ENCODE results near the gene DHX8.

Gene DHX8

DNA sequence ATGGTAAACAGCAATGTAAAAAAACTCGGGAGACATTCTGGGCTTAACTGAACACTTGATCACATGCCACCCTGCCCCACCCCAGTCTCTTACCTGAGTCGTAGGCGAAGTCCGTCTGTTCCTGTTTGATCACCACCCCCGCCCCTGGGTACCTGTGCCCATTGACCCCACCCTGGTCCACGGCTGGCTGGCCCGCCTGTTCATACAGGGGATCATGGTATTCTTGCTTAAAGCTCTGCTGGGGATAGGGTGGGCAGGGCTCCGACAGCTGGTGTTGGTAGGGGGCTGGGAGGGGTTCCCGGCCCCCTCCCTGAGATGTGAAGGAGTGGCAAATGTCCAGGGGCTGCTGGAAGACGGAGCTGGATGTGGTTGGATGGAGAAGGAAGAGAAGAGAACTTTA lies 48.8 kb downstream of the DHX8 start:
- no peak overlapping the region for H3K27ac ChIP-seq (ENCODE audit: low read depth, low read length)

DNA sequence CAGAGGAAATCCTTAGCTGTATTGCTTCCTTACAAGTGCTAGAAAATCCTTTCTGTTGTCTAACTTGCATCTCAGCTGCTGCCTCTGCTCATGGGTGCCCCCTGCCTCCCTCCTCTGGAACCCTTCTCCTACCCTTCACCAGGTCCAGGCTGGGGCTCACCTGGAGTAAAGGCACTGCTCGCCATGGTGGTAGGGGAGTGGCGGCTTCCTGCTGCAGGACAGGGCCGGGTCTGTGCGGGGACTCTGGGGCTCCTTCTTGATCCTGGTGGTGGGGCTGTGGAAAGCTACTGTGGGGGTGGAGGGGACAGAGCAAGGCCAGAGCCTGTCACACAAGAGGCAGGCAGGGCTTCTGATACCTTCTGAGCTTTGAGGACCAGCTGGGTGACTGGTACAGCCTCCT lies 49.9 kb downstream of the DHX8 start:
- Histone ChIP-seq H3K9me2 (replicated peaks; ENCODE audit: insufficient read depth, low read length) (no peaks in the 10 kb centered on the region), H3K9ac (ENCODE audit: low read length) (no peak overlapping the region), H3K27ac (ENCODE audit: low read depth, low read length) (no peak overlapping the region), H3K4me2 (ENCODE audit: low read depth, low read length, poor library complexity, severe bottlenecking) (no peak overlapping the region), H3K27me3 (ENCODE audit: low read length) (no peaks in the 10 kb centered on the region), H3K9me3 (ENCODE audit: insufficient read depth, low read length) (no peaks in the 10 kb centered on the region), H3K4me3 (ENCODE audit: insufficient read depth, low read length, poor library complexity, severe bottlenecking) (no peak overlapping the region), H3K79me2 (ENCODE audit: insufficient read depth, low read length) (no peaks in the 10 kb centered on the region), H3K36me3 (ENCODE audit: low read length) (no peaks in the 10 kb centered on the region), H2AFZ (ENCODE audit: low read depth, low read length, severe bottlenecking) (no peak overlapping the region), H3F3A (ENCODE audit: insufficient read depth) (no peaks in the 10 kb centered on the region), H4K20me1 (ENCODE audit: low read depth, low read length) (no peaks in the 10 kb centered on the region)
- TF ChIP-seq, protein P1, sequence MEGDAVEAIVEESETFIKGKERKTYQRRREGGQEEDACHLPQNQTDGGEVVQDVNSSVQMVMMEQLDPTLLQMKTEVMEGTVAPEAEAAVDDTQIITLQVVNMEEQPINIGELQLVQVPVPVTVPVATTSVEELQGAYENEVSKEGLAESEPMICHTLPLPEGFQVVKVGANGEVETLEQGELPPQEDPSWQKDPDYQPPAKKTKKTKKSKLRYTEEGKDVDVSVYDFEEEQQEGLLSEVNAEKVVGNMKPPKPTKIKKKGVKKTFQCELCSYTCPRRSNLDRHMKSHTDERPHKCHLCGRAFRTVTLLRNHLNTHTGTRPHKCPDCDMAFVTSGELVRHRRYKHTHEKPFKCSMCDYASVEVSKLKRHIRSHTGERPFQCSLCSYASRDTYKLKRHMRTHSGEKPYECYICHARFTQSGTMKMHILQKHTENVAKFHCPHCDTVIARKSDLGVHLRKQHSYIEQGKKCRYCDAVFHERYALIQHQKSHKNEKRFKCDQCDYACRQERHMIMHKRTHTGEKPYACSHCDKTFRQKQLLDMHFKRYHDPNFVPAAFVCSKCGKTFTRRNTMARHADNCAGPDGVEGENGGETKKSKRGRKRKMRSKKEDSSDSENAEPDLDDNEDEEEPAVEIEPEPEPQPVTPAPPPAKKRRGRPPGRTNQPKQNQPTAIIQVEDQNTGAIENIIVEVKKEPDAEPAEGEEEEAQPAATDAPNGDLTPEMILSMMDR (IDR thresholded peaks at IDR 0.05; ENCODE audit: insufficient read depth, low read length, poor library complexity, severe bottlenecking): no peak
- no peak for TF ChIP-seq EZH2phosphoT487 (conservative IDR thresholded peaks at IDR 0.05; ENCODE audit: low read length)

More for the DNA sequence above, 48.8 kb downstream of the DHX8 start:
- TF ChIP-seq EZH2phosphoT487 (conservative IDR thresholded peaks at IDR 0.05; ENCODE audit: low read length): no peak
- TF ChIP-seq, protein P1 (IDR thresholded peaks at IDR 0.05; ENCODE audit: insufficient read depth, low read length, poor library complexity, severe bottlenecking): no peak
- Histone ChIP-seq H3K9me2 (replicated peaks; ENCODE audit: insufficient read depth, low read length) (no peaks in the 10 kb centered on the region), H3K36me3 (ENCODE audit: low read length) (no peaks in the 10 kb centered on the region), H2AFZ (ENCODE audit: low read depth, low read length, severe bottlenecking) (no peak overlapping the region), H3K27me3 (ENCODE audit: low read length) (no peaks in the 10 kb centered on the region), H3F3A (ENCODE audit: insufficient read depth) (no peaks in the 10 kb centered on the region), H3K4me3 (ENCODE audit: insufficient read depth, low read length, poor library complexity, severe bottlenecking) (no peak overlapping the region), H3K9me3 (ENCODE audit: insufficient read depth, low read length) (no peaks in the 10 kb centered on the region), H3K79me2 (ENCODE audit: insufficient read depth, low read length) (no peaks in the 10 kb centered on the region), H4K20me1 (ENCODE audit: low read depth, low read length) (no peaks in the 10 kb centered on the region), H3K9ac (ENCODE audit: low read length) (no peak overlapping the region), H3K4me2 (ENCODE audit: low read depth, low read length, poor library complexity, severe bottlenecking) (no peak overlapping the region)

DNA sequence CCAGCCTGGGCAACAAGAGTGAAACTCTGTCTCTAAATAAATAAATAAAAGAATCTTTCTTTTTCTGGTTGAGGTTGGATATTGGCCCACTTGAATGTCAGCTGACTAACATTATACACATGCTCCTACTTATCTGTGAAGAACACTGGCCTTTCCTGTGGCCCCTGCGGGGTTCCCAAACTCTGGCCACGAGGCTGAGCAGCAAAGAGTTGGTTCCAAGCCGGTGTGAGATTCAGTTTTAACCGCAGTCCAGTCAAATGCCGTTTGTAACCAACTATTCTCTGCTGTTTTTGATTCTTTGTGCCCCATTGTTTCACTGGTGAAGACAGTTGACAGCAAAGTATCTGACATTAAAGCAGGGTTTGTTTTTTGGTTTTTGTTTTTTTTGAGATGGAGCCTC lies 51.1 kb downstream of the DHX8 start:
- Histone ChIP-seq H3K9me3 (ENCODE audit: insufficient read depth, low read length) (no peaks in the 10 kb centered on the region), H4K20me1 (ENCODE audit: low read depth, low read length) (no peaks in the 10 kb centered on the region), H3K9me2 (replicated peaks; ENCODE audit: insufficient read depth, low read length) (no peaks in the 10 kb centered on the region), H3K27me3 (ENCODE audit: low read length) (no peaks in the 10 kb centered on the region), H3F3A (ENCODE audit: insufficient read depth) (no peaks in the 10 kb centered on the region), H3K4me2 (ENCODE audit: low read depth, low read length, poor library complexity, severe bottlenecking) (no peak overlapping the region), H3K36me3 (ENCODE audit: low read length) (no peaks in the 10 kb centered on the region), H2AFZ (ENCODE audit: low read depth, low read length, severe bottlenecking) (no peak overlapping the region), H3K9ac (ENCODE audit: low read length) (no peak overlapping the region), H3K27ac (ENCODE audit: low read depth, low read length) (no peak overlapping the region), H3K4me3 (ENCODE audit: insufficient read depth, low read length, poor library complexity, severe bottlenecking) (no peak overlapping the region), H3K79me2 (ENCODE audit: insufficient read depth, low read length) (no peaks in the 10 kb centered on the region)
- no peak for TF ChIP-seq EZH2phosphoT487 (conservative IDR thresholded peaks at IDR 0.05; ENCODE audit: low read length)
- TF ChIP-seq, protein P1 (IDR thresholded peaks at IDR 0.05; ENCODE audit: insufficient read depth, low read length, poor library complexity, severe bottlenecking): no peak
